HG03025 (cell line): ENCODE measurements around the gene TRIM34.
"Not testable (repeated sequence)": the region's sequence is repeated elsewhere in the genome, so short reads cannot be mapped to it uniquely, and the experiment has no call there.

Experiments used
- ATAC-seq: cut with Tn5 transposase; IDR thresholded peaks from one replicate; pipeline ENCODE4 v1.9.1; 2021; ENCODE audit warnings: mild to moderate bottlenecking, moderate library complexity; ENCODE audit not compliant: unreplicated experiment, low FRiP score

The TRIM34 gene

GRCh38 chr11:5620651-5621521, 3.9 kb upstream of the TRIM34 start:
- ATAC-seq = no peak

GRCh38 chr11:5621580-5621979, 3.2 kb upstream of the TRIM34 start:
- no peak for ATAC-seq

- ATAC-seq = no peak
Observed at GRCh38 chr11:5622802-5623201, 2.0 kb upstream of the TRIM34 start.

- peak; percentile 3 for ATAC-seq
Observed at GRCh38 chr11:5625281-5625680, 480 bp downstream of the TRIM34 start.

GRCh38 chr11:5626196-5626595, 1.4 kb downstream of the TRIM34 start:
- no peak for ATAC-seq

- no peak for ATAC-seq
Observed at GRCh38 chr11:5631417-5631816, 6.6 kb downstream of the TRIM34 start.

GRCh38 chr11:5631969-5632635, 7.3 kb downstream of the TRIM34 start:
- peak; percentile 98 for ATAC-seq

- no peak for ATAC-seq
Observed at GRCh38 chr11:5639953-5640352, 15.2 kb downstream of the TRIM34 start.

GRCh38 chr11:5643585-5643984, 18.8 kb downstream of the TRIM34 start:
- no peak for ATAC-seq

GRCh38 chr11:5646139-5646538, 21.3 kb downstream of the TRIM34 start:
- no peak for ATAC-seq

- ATAC-seq = no peak
Observed at GRCh38 chr11:5655474-5655873, 30.7 kb downstream of the TRIM34 start.

GRCh38 chr11:5656956-5657355, 32.2 kb downstream of the TRIM34 start:
- ATAC-seq = not testable (repeated sequence)

- ATAC-seq = no peak
Observed at GRCh38 chr11:5658318-5658717, 33.5 kb downstream of the TRIM34 start.

GRCh38 chr11:5663511-5663910, 38.7 kb downstream of the TRIM34 start:
- no peak for ATAC-seq

GRCh38 chr11:5665051-5665570, 40.3 kb downstream of the TRIM34 start:
- no peak for ATAC-seq

- ATAC-seq = no peak
Observed at GRCh38 chr11:5665746-5666401, 41.1 kb downstream of the TRIM34 start.

GRCh38 chr11:5666402-5666793, 41.6 kb downstream of the TRIM34 start:
- ATAC-seq = no peak

- ATAC-seq = no peak
Observed at GRCh38 chr11:5671831-5672230, 47.0 kb downstream of the TRIM34 start.

GRCh38 chr11:5674391-5674790, 49.6 kb downstream of the TRIM34 start:
- no peak for ATAC-seq

- ATAC-seq = no peak
Observed at GRCh38 chr11:5679811-5680210, 55.0 kb downstream of the TRIM34 start.

- ATAC-seq = not testable (repeated sequence)
Observed at GRCh38 chr11:5682890-5683441, 58.2 kb downstream of the TRIM34 start.
